Measurements from ENCODE around the gene ASH1L.

DNA sequence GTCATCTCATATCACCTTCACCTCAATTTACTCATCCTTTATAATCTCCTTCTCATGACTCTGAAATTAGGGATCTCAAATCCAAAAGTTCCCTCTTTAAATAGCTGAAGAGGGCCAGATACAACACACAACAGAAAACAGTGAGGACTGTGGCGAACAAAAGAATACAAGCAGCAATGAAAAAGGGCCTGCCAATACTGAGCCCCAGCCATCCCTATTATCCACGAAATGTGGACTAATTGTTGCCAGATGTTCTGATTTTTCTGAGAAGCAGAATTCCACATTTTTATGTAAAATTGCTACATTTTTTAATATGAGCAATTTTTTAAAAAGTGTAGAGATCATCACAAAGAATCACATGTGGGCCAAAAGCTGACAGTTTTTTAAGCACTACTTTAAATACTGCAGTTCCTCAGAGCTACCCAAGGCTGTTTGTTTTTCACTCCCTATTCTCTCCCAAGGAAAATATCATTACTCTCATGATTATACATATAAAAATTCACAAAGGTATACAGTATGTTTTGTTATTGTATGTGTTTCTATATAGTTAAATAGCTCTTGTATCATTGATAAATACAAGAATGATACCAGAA, 90.0 kb downstream of the ASH1L start:
- TF ChIP-seq CTCF (IDR thresholded peaks at IDR 0.05) (no peak), POLR2A (IDR thresholded peaks at IDR 0.05) (no peak), POLR2AphosphoS5 (IDR thresholded peaks at IDR 0.05) (no peak), EP300 (IDR thresholded peaks at IDR 0.05) (no peak)
